ENCODE data around the gene CHDH. TPM values are rescaled to one million over a fixed set of nuclear protein-coding genes. Genes with fewer than 3 reads are reported as not detected.

The CHDH gene
- total and polyA plus RNA-seq, 2 donors (not counting 3 experiments of a cell fraction or from before 2014, with no cell fraction given): 0.04 to 0.06 TPM

- H3K4me1 ChIP-seq (ENCODE audit: control insufficient read depth, extremely low read depth, insufficient read depth, low read length): no peaks in the 10 kb centered on the region
- H2AFZ ChIP-seq (ENCODE audit: low read depth, low read length): no peak overlapping the region
- CTCF ChIA-PET: no interaction called here
- no peaks in the 10 kb centered on the region for H3K9me1 ChIP-seq (replicated peaks; ENCODE audit: control insufficient read depth, extremely low read depth, insufficient read depth, low read length)
- H3K4me3 ChIP-seq (replicated peaks in 1 of 3; ENCODE audit: insufficient read depth in 1 of 3, low read depth in 1 of 3, low read length in 3 of 3): no peak overlapping the region
- H4K20me1 ChIP-seq (replicated peaks; ENCODE audit: control insufficient read depth, extremely low read depth, insufficient read depth, low read length): no peaks in the 10 kb centered on the region
- H3K9ac ChIP-seq (replicated peaks; ENCODE audit: extremely low read depth, insufficient read depth, low read length): no peak overlapping the region
- FAIRE-seq (no peak), DNase-seq (ENCODE audit: low read depth, low spot score) (no peak)
- no peaks in the 10 kb centered on the region for H3K27me3 ChIP-seq (ENCODE audit: control insufficient read depth in 2 of 2, insufficient read depth in 2 of 2, low read length in 2 of 2)
- POLR2A ChIA-PET: no interaction called here
- no peaks in the 10 kb centered on the region for H3K79me2 ChIP-seq (ENCODE audit: control insufficient read depth, insufficient read depth, low read length)
- H3K36me3 ChIP-seq (ENCODE audit: control insufficient read depth in 2 of 2, extremely low read depth in 1 of 2, insufficient read depth in 2 of 2, low read length in 2 of 2): no peaks in the 10 kb centered on the region
- H3K9me3 ChIP-seq (replicated peaks; ENCODE audit: control insufficient read depth, insufficient read depth, low read length): no peaks in the 10 kb centered on the region
- dilution Hi-C loops (cut with MboI; ENCODE audit: extremely low pct_ligation_motif_present, low sequenced_read_pairs) (no loop called here), intact Hi-C loops (cut with micrococcal nuclease) (no loop called here)
- TF ChIP-seq POLR2AphosphoS5 (IDR thresholded peaks at IDR 0.05; ENCODE audit: insufficient read depth, low read depth, low read length) (no peak), POLR2A (IDR thresholded peaks at IDR 0.05; ENCODE audit: low read depth, low read length) (no peak), EZH2 (IDR thresholded peaks at IDR 0.05; ENCODE audit: borderline replicate concordance, low read depth, low read length, severe bottlenecking) (no peak), GATA2 (IDR thresholded peaks at IDR 0.05; ENCODE audit: insufficient read depth, insufficient read length, low read depth, low read length) (no peak), MAX (IDR thresholded peaks at IDR 0.05; ENCODE audit: insufficient read depth, insufficient read length) (no peak), MYC (IDR thresholded peaks at IDR 0.05; ENCODE audit: low read depth, low read length) (no peak), FOS (IDR thresholded peaks at IDR 0.05; ENCODE audit: borderline replicate concordance, insufficient read depth, low read length) (no peak), JUN (IDR thresholded peaks at IDR 0.05; ENCODE audit: borderline replicate concordance, insufficient read depth, insufficient read length, low read depth) (no peak), CTCF (IDR thresholded peaks at IDR 0.05; ENCODE audit: extremely low read depth in 1 of 2, insufficient read depth in 1 of 2, low read depth in 1 of 2, low read length in 2 of 2) (no peak)
- H3K27ac ChIP-seq (ENCODE audit: insufficient read depth, low read depth, low read length): no peak overlapping the region
- BruUV-seq (replicated peaks): no TSS peak
- no peak overlapping the region for H3K4me2 ChIP-seq (ENCODE audit: insufficient read depth, low read length)
Measured at GRCh38 chr3:53791317-53791716, 54.9 kb downstream of the CHDH start.
